Measurements from ENCODE around the gene SERINC3. TPM values are rescaled to one million over a fixed set of nuclear protein-coding genes. Genes with fewer than 3 reads are reported as not detected.

SERINC3 gene
- total and polyA plus RNA-seq, 10 of the 15 experiments (the other 5 are each of a cell fraction or from before 2014, with no cell fraction given) = 24.5 to 96.8 (median 38.8) TPM

DNA sequence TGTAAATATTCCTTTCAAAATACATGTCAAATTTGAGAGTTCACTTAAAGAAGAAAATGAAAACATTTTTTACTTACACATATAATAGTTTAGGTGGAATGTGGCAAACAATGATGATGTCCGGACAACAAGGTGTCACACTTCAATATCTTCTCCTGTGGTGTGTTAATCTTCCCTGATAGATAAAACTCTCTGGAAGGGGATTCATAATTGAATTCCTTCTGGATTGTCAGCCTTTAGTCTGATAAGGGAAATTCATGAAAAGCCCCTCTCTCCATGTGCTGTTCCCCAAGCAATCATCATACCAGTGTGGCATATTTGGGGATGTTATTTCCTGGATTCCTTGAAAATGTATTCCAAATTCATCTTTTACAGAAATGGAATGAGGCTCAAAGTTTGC is 971 bp upstream of the SERINC3 start:
- Histone ChIP-seq H3K79me2 (ENCODE audit: control insufficient read depth, insufficient read depth, low read length) (peaks cover 33% of the 10 kb centered on the region), H3K27me3 (replicated peaks in 1 of 2; ENCODE audit: control insufficient read depth in 2 of 2, insufficient read depth in 2 of 2, low read length in 1 of 2) (no peaks in the 10 kb centered on the region), H4K20me1 (ENCODE audit: control insufficient read depth, insufficient read depth) (no peaks in the 10 kb centered on the region), H3K27ac (ENCODE audit: control insufficient read depth, insufficient read depth) (no peak overlapping the region), H3K9me3 (replicated peaks; ENCODE audit: control insufficient read depth, insufficient read depth, low read length) (no peaks in the 10 kb centered on the region), H3K4me1 (ENCODE audit: control insufficient read depth, insufficient read depth, low read length) (peaks cover 7% of the 10 kb centered on the region; the same call in 1 of the 2 replicates), H3K4me2 (ENCODE audit: control insufficient read depth, insufficient read depth) (peak overlapping the region; percentile 84; the same call in 1 of the 2 replicates), H2AFZ (ENCODE audit: control insufficient read depth, low read depth, low read length) (no peak overlapping the region; the same call in 1 of the 2 replicates), H3K36me3 (ENCODE audit: control insufficient read depth in 2 of 2, insufficient read depth in 2 of 2, low read length in 1 of 2) (no peaks in the 10 kb centered on the region), H3K9ac (ENCODE audit: control insufficient read depth, insufficient read depth, low read length) (no peak overlapping the region), H3K4me3 (peak overlapping the region; percentile 71; the same call in 1 of the 2 replicates)
- ATAC-seq (no peak), DNase-seq (ENCODE audit: low read depth, low spot score) (no peak), FAIRE-seq (no peak)
- BruUV-seq (replicated peaks) = no TSS peak
- in situ Hi-C loops (cut with MboI) (no loop called here), intact Hi-C loops (cut with micrococcal nuclease; ENCODE audit: unreplicated experiment) (loop anchor here (5.0 kb wide), 1 partner anchor 84 kb away; no protein-coding TSS in a partner anchor)
- TF ChIP-seq NFXL1 (IDR thresholded peaks at IDR 0.05; ENCODE audit: borderline replicate concordance) (no peak), ZNF622 (IDR thresholded peaks at IDR 0.05) (no peak), ZBTB4 (CRISPR knock-in tag; IDR thresholded peaks at IDR 0.05) (no peak), ZNF207 (IDR thresholded peaks at IDR 0.05; ENCODE audit: borderline replicate concordance) (no peak), HDAC2 (IDR thresholded peaks at IDR 0.05) (no peak), REST (IDR thresholded peaks at IDR 0.05; ENCODE audit: low read depth, low read length) (no peak), MTA2 (IDR thresholded peaks at IDR 0.05; ENCODE audit: low read depth) (no peak)
- TF ChIP-seq, protein P1, sequence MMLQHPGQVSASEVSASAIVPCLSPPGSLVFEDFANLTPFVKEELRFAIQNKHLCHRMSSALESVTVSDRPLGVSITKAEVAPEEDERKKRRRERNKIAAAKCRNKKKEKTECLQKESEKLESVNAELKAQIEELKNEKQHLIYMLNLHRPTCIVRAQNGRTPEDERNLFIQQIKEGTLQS (IDR thresholded peaks at IDR 0.05; ENCODE audit: borderline replicate concordance, extremely low read depth, low read depth, low read length) = no peak
- WGBS (ENCODE audit: insufficient coverage, insufficient replicate concordance, low lambda C conversion rate, missing lambda C conversion rate) = 100% methylated on average over 1 of the region's 1 CpG
- POLR2A ChIA-PET = interaction anchor here (1.0 kb wide), 1 partner anchor 64 kb away, joined by 3 read pairs; no protein-coding TSS in a partner anchor
- SMC1A ChIA-PET (ENCODE audit: uncharacterized antibody, unreplicated experiment) = interaction anchor here (1.0 to 1.4 kb wide), 4 partner anchors 28 to 86 kb away, joined by 3 to 4 read pairs (median 4); no protein-coding TSS in a partner anchor
- RAD21 ChIA-PET (ENCODE audit: unreplicated experiment) = interaction anchor here (1.1 to 1.8 kb wide), 2 partner anchors 64 to 75 kb away, joined by 3 to 5 read pairs; no protein-coding TSS in a partner anchor
- CTCF ChIA-PET = interaction anchor here (1.0 to 3.3 kb wide), 7 partner anchors 40 to 139 kb away, joined by 3 to 15 read pairs (median 4); partner anchors contain the start of gene TTPAL
